ENCODE results near the gene EYS.

EYS gene

DNA sequence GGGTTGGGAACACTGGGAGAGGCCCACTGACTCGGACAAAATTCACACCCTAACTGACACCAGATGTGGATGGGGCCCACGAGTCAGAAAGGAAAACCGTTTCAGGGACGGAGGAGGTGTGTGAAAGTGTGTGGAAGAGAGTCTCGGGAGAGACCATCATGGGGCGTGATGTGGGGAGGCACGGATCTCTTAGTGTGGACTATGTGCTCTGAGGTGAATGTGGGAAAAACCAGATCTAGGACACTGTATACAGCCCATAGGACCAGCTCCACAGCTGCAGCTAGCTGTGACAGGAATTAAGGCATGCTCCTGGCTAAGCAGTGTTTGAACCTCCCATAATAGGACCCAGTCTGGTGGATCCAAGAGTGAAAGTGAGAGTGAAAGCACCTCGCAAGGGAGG is 1380.1 kb downstream of the EYS start:
- ATAC-seq, result no peak
- TF ChIP-seq, protein P1, sequence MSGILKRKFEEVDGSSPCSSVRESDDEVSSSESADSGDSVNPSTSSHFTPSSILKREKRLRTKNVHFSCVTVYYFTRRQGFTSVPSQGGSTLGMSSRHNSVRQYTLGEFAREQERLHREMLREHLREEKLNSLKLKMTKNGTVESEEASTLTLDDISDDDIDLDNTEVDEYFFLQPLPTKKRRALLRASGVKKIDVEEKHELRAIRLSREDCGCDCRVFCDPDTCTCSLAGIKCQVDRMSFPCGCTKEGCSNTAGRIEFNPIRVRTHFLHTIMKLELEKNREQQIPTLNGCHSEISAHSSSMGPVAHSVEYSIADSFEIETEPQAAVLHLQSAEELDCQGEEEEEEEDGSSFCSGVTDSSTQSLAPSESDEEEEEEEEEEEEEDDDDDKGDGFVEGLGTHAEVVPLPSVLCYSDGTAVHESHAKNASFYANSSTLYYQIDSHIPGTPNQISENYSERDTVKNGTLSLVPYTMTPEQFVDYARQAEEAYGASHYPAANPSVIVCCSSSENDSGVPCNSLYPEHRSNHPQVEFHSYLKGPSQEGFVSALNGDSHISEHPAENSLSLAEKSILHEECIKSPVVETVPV (CRISPR knock-in tag; IDR thresholded peaks at IDR 0.05), result no peak
- TF ChIP-seq TCF4 (CRISPR knock-in tag; IDR thresholded peaks at IDR 0.05; ENCODE audit: borderline replicate concordance), result no peak
- TF ChIP-seq ZNF8 (CRISPR knock-in tag; IDR thresholded peaks at IDR 0.05), result no peak
- no peak for TF ChIP-seq RARB (CRISPR knock-in tag; IDR thresholded peaks at IDR 0.05)
- TF ChIP-seq ZFP30 (CRISPR knock-in tag; IDR thresholded peaks at IDR 0.05), result no peak
- no peak for TF ChIP-seq ZC3H10 (CRISPR knock-in tag; IDR thresholded peaks at IDR 0.05)
- no peak for TF ChIP-seq OSR1 (CRISPR knock-in tag; IDR thresholded peaks at IDR 0.05)
- TF ChIP-seq ZNF70 (CRISPR knock-in tag; IDR thresholded peaks at IDR 0.05), result no peak

GRCh38 chr6:64325093-64325492 is 1381.9 kb downstream of the EYS start:
- TF ChIP-seq ZNF70 (CRISPR knock-in tag; IDR thresholded peaks at IDR 0.05), result no peak
- TF ChIP-seq GLIS3 (CRISPR knock-in tag; IDR thresholded peaks at IDR 0.05), result no peak
- TF ChIP-seq, protein P2, sequence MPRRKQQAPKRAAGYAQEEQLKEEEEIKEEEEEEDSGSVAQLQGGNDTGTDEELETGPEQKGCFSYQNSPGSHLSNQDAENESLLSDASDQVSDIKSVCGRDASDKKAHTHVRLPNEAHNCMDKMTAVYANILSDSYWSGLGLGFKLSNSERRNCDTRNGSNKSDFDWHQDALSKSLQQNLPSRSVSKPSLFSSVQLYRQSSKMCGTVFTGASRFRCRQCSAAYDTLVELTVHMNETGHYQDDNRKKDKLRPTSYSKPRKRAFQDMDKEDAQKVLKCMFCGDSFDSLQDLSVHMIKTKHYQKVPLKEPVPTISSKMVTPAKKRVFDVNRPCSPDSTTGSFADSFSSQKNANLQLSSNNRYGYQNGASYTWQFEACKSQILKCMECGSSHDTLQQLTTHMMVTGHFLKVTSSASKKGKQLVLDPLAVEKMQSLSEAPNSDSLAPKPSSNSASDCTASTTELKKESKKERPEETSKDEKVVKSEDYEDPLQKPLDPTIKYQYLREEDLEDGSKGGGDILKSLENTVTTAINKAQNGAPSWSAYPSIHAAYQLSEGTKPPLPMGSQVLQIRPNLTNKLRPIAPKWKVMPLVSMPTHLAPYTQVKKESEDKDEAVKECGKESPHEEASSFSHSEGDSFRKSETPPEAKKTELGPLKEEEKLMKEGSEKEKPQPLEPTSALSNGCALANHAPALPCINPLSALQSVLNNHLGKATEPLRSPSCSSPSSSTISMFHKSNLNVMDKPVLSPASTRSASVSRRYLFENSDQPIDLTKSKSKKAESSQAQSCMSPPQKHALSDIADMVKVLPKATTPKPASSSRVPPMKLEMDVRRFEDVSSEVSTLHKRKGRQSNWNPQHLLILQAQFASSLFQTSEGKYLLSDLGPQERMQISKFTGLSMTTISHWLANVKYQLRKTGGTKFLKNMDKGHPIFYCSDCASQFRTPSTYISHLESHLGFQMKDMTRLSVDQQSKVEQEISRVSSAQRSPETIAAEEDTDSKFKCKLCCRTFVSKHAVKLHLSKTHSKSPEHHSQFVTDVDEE (CRISPR knock-in tag; IDR thresholded peaks at IDR 0.05), result no peak
- TF ChIP-seq CREB5 (CRISPR knock-in tag; IDR thresholded peaks at IDR 0.05; ENCODE audit: low read depth), result no peak
- no peak for TF ChIP-seq ZFP3 (CRISPR knock-in tag; IDR thresholded peaks at IDR 0.05)
- TF ChIP-seq TCF4 (CRISPR knock-in tag; IDR thresholded peaks at IDR 0.05; ENCODE audit: borderline replicate concordance), result no peak

GRCh38 chr6:64310214-64310613 is 1396.8 kb downstream of the EYS start:
- no peak for TF ChIP-seq ZNF70 (CRISPR knock-in tag; IDR thresholded peaks at IDR 0.05)
- no peak for TF ChIP-seq PATZ1 (CRISPR knock-in tag; IDR thresholded peaks at IDR 0.05; ENCODE audit: borderline replicate concordance)
- TF ChIP-seq SNAI2 (CRISPR knock-in tag; IDR thresholded peaks at IDR 0.05), result no peak
- no peak for TF ChIP-seq ARNTL (CRISPR knock-in tag; IDR thresholded peaks at IDR 0.05; ENCODE audit: borderline replicate concordance, low read depth)
- no peak for TF ChIP-seq BACH2 (CRISPR knock-in tag; IDR thresholded peaks at IDR 0.05; ENCODE audit: borderline replicate concordance)
- TF ChIP-seq, protein P1 (CRISPR knock-in tag; IDR thresholded peaks at IDR 0.05), result no peak
- no peak for TF ChIP-seq GLIS3 (CRISPR knock-in tag; IDR thresholded peaks at IDR 0.05)
- TF ChIP-seq CREB5 (CRISPR knock-in tag; IDR thresholded peaks at IDR 0.05; ENCODE audit: low read depth), result no peak
- no peak for TF ChIP-seq ESRRG (CRISPR knock-in tag; IDR thresholded peaks at IDR 0.05)
- no peak for TF ChIP-seq PPARA (CRISPR knock-in tag; IDR thresholded peaks at IDR 0.05; ENCODE audit: borderline replicate concordance)
- no peak for TF ChIP-seq ZNF8 (CRISPR knock-in tag; IDR thresholded peaks at IDR 0.05)
- no peak for TF ChIP-seq POU6F1 (CRISPR knock-in tag; IDR thresholded peaks at IDR 0.05; ENCODE audit: borderline replicate concordance, low read depth)
- TF ChIP-seq ZNF565 (CRISPR knock-in tag; conservative IDR thresholded peaks at IDR 0.05; ENCODE audit: low read depth), result no peak
- TF ChIP-seq TCF4 (CRISPR knock-in tag; IDR thresholded peaks at IDR 0.05; ENCODE audit: borderline replicate concordance), result no peak
- TF ChIP-seq ISL1 (CRISPR knock-in tag; IDR thresholded peaks at IDR 0.05), result no peak
- no peak for TF ChIP-seq ZFP3 (CRISPR knock-in tag; IDR thresholded peaks at IDR 0.05)
- no peak for TF ChIP-seq OSR1 (CRISPR knock-in tag; IDR thresholded peaks at IDR 0.05)

More at GRCh38 chr6:64325093-64325492, 1381.9 kb downstream of the EYS start:
- ATAC-seq, result no peak

More at GRCh38 chr6:64310214-64310613, 1396.8 kb downstream of the EYS start:
- ATAC-seq, result no peak

Measured in SK-N-SH treated with all-trans-retinoic acid at 6 μM for 48 hours (cell line).